Activated CD8-positive, alpha-beta T cell treated with anti-CD3 and anti-CD28 coated beads, Interleukin-2, amount 10 ng/mL, durations not matched to agents 7 days and 5 days (primary cell): ENCODE measurements around the gene FCF1. TPM values are rescaled to one million over a fixed set of nuclear protein-coding genes. Genes with fewer than 3 reads are reported as not detected.

Experiments
- ATAC-seq: fragments of 150-1000 bp; cut with Tn5 transposase; one replicate; pipeline ENCODE4 v1.10.0; 2021; ENCODE audit warnings: moderate library complexity
- CTCF ChIA-PET: fragments of 350-600 bp; sonication (Branson Sonifier 250); formaldehyde crosslinking; loops from one replicate; lab custom pipeline; 2021; ENCODE audit warnings: antibody characterized with exemption; lab: Charles Lee
- POLR2A ChIA-PET: fragments of 350-600 bp; sonication (Branson Sonifier 250); formaldehyde crosslinking; loops from one replicate; lab custom pipeline; 2021; ENCODE audit warnings: antibody characterized with exemption; lab: Charles Lee
- DNase-seq: peaks from one replicate; pipeline ENCODE4 v3.0.0-alpha.2; 2020
- H3K27ac Mint-ChIP-seq: one replicate; pipeline ENCODE4 v1.8.0; 2021; ENCODE audit warnings: mild to moderate bottlenecking, mixed read lengths
- H3K27me3 Mint-ChIP-seq: one replicate; pipeline ENCODE4 v1.8.0; 2021; ENCODE audit warnings: low read depth, mixed read lengths
- H3K36me3 Mint-ChIP-seq: one replicate; pipeline ENCODE4 v1.8.0; 2021; ENCODE audit warnings: low read depth, mixed read lengths
- H3K4me1 Mint-ChIP-seq: one replicate; pipeline ENCODE4 v1.8.0; 2021; ENCODE audit warnings: low read depth, mixed read lengths
- H3K4me3 Mint-ChIP-seq: one replicate; pipeline ENCODE4 v1.8.0; 2021; ENCODE audit warnings: mild to moderate bottlenecking, mixed read lengths
- H3K9me3 Mint-ChIP-seq: one replicate; pipeline ENCODE4 v1.8.0; 2022; ENCODE audit warnings: mixed read lengths; ENCODE audit not compliant: insufficient read depth
- total RNA-seq, 2 experiments: library from RNA; stranded (reverse); gene quantifications; one replicate each; pipeline ENCODE4 v1.2.3, GENCODE V29; 2021

FCF1 gene
- total RNA-seq, 2 experiments from 2014 or later = 64.1 to 64.2 TPM

- Mint-ChIP-seq H3K9me3 (peaks cover 7% of the 10 kb centered on the region), H3K4me1 (no peaks in the 10 kb centered on the region), H3K36me3 (peaks cover 27% of the 10 kb centered on the region), H3K27ac (no peak overlapping the region), H3K27me3 (no peaks in the 10 kb centered on the region), H3K4me3 (no peak overlapping the region)
- ChIA-PET CTCF (no interaction called here), POLR2A (no interaction called here)
- DNase-seq (no peak), ATAC-seq (no peak)
Measured at GRCh38 chr14:74703043-74703442, 9.9 kb upstream of the FCF1 start.

- CTCF ChIA-PET = no interaction called here
Measured at GRCh38 chr14:74704656-74705055, 8.3 kb upstream of the FCF1 start.

GRCh38 chr14:74705613-74706500 is 7.1 kb upstream of the FCF1 start:
- Mint-ChIP-seq H3K27me3 (no peaks in the 10 kb centered on the region), H3K27ac (no peak overlapping the region), H3K36me3 (peaks cover 25% of the 10 kb centered on the region), H3K4me1 (peaks cover 14% of the 10 kb centered on the region), H3K9me3 (peaks cover 7% of the 10 kb centered on the region), H3K4me3 (no peak overlapping the region)
- no peak for DNase-seq
- ATAC-seq = no peak
- POLR2A ChIA-PET = no interaction called here
- CTCF ChIA-PET = interaction anchor here (1.0 to 1.8 kb wide), 3 partner anchors 57 to 97 kb away, joined by 3 to 7 read pairs (median 6); partner anchors contain the start of genes LTBP2 and YLPM1

More at GRCh38 chr14:74704656-74705055, 8.3 kb upstream of the FCF1 start:
- POLR2A ChIA-PET = no interaction called here
- Mint-ChIP-seq H3K9me3 (peaks cover 7% of the 10 kb centered on the region), H3K27me3 (no peaks in the 10 kb centered on the region), H3K36me3 (peaks cover 27% of the 10 kb centered on the region), H3K4me1 (peaks cover 5% of the 10 kb centered on the region), H3K27ac (no peak overlapping the region), H3K4me3 (no peak overlapping the region)
- ATAC-seq (no peak), DNase-seq (no peak)

- ATAC-seq (no peak), DNase-seq (no peak)
- Mint-ChIP-seq H3K27ac (no peak overlapping the region), H3K4me3 (peak overlapping the region; percentile 5), H3K9me3 (no peaks in the 10 kb centered on the region), H3K4me1 (peaks cover 37% of the 10 kb centered on the region), H3K27me3 (no peaks in the 10 kb centered on the region), H3K36me3 (peaks cover 7% of the 10 kb centered on the region)
- ChIA-PET POLR2A (interaction anchor here (1.0 kb wide), 1 partner anchor 53 kb away, joined by 5 read pairs; the partner anchor contains the start of gene YLPM1), CTCF (interaction anchor here (1.0 to 1.6 kb wide), 3 partner anchors 53 to 101 kb away, joined by 3 to 5 read pairs (median 4); partner anchors contain the start of genes LTBP2 and YLPM1)
Measured at GRCh38 chr14:74710480-74710879, 2.5 kb upstream of the FCF1 start.

GRCh38 chr14:74711651-74712050 is 1.3 kb upstream of the FCF1 start:
- ChIA-PET POLR2A (no interaction called here), CTCF (interaction anchor here (0.8 to 0.9 kb wide), 2 partner anchors 50 to 377 kb away, joined by 3 read pairs; no protein-coding TSS in a partner anchor)
- Mint-ChIP-seq H3K27ac (no peak overlapping the region), H3K36me3 (peaks cover 14% of the 10 kb centered on the region), H3K9me3 (no peaks in the 10 kb centered on the region), H3K27me3 (no peaks in the 10 kb centered on the region), H3K4me1 (peaks cover 42% of the 10 kb centered on the region), H3K4me3 (peak overlapping the region; percentile 90)
- ATAC-seq (no peak), DNase-seq (no peak)

- Mint-ChIP-seq H3K36me3 (peaks cover 17% of the 10 kb centered on the region), H3K4me3 (peak overlapping the region; percentile 90), H3K4me1 (peaks cover 42% of the 10 kb centered on the region), H3K9me3 (no peaks in the 10 kb centered on the region), H3K27me3 (no peaks in the 10 kb centered on the region), H3K27ac (peak overlapping the region; percentile 93)
- ATAC-seq (peak; percentile 9), DNase-seq (no peak)
- ChIA-PET POLR2A (interaction anchor here (0.6 kb wide), 1 partner anchor 34 kb away, joined by 3 read pairs; no protein-coding TSS in a partner anchor), CTCF (interaction anchor here (1.0 kb wide), 1 partner anchor 91 kb away, joined by 5 read pairs; no protein-coding TSS in a partner anchor)
Measured at GRCh38 chr14:74713395-74713735, 421 bp downstream of the FCF1 start.

- DNase-seq = no peak
- ATAC-seq = no peak
- no peaks in the 10 kb centered on the region for H3K27me3 Mint-ChIP-seq
- H3K4me3 Mint-ChIP-seq = no peak overlapping the region
- CTCF ChIA-PET = no interaction called here
- H3K36me3 Mint-ChIP-seq = peaks cover 23% of the 10 kb centered on the region
- no peak overlapping the region for H3K27ac Mint-ChIP-seq
- H3K9me3 Mint-ChIP-seq = no peaks in the 10 kb centered on the region
- H3K4me1 Mint-ChIP-seq = peaks cover 7% of the 10 kb centered on the region
- POLR2A ChIA-PET = no interaction called here
Measured at GRCh38 chr14:74720526-74720925, 7.6 kb downstream of the FCF1 start.

- H3K36me3 Mint-ChIP-seq = peaks cover 18% of the 10 kb centered on the region
- ATAC-seq = no peak
- no peak for DNase-seq
- H3K27me3 Mint-ChIP-seq = no peaks in the 10 kb centered on the region
- no peak overlapping the region for H3K27ac Mint-ChIP-seq
- CTCF ChIA-PET = no interaction called here
- H3K4me1 Mint-ChIP-seq = peaks cover 3% of the 10 kb centered on the region
- POLR2A ChIA-PET = no interaction called here
- no peak overlapping the region for H3K4me3 Mint-ChIP-seq
- H3K9me3 Mint-ChIP-seq = no peaks in the 10 kb centered on the region
Measured at GRCh38 chr14:74723134-74723533, 10.2 kb downstream of the FCF1 start.

- ATAC-seq (no peak), DNase-seq (no peak)
- H3K4me3 Mint-ChIP-seq = no peak overlapping the region
- H3K36me3 Mint-ChIP-seq = peaks cover 34% of the 10 kb centered on the region
- H3K27ac Mint-ChIP-seq = no peak overlapping the region
- no peaks in the 10 kb centered on the region for H3K27me3 Mint-ChIP-seq
- ChIA-PET POLR2A (no interaction called here), CTCF (no interaction called here)
- H3K4me1 Mint-ChIP-seq = no peaks in the 10 kb centered on the region
- H3K9me3 Mint-ChIP-seq = no peaks in the 10 kb centered on the region
Measured at GRCh38 chr14:74732387-74732786, 19.4 kb downstream of the FCF1 start.

- Mint-ChIP-seq H3K4me3 (no peak overlapping the region), H3K27me3 (no peaks in the 10 kb centered on the region), H3K4me1 (no peaks in the 10 kb centered on the region), H3K36me3 (peaks cover 34% of the 10 kb centered on the region), H3K9me3 (no peaks in the 10 kb centered on the region), H3K27ac (no peak overlapping the region)
- POLR2A ChIA-PET = no interaction called here
- DNase-seq (no peak), ATAC-seq (no peak)
- CTCF ChIA-PET = no interaction called here
Measured at GRCh38 chr14:74733221-74733620, 20.3 kb downstream of the FCF1 start.

- Mint-ChIP-seq H3K9me3 (no peaks in the 10 kb centered on the region), H3K27ac (no peak overlapping the region), H3K4me1 (no peaks in the 10 kb centered on the region), H3K27me3 (no peaks in the 10 kb centered on the region), H3K36me3 (peaks cover 37% of the 10 kb centered on the region), H3K4me3 (no peak overlapping the region)
- DNase-seq = no peak
- ATAC-seq = no peak
- ChIA-PET CTCF (no interaction called here), POLR2A (no interaction called here)
Measured at GRCh38 chr14:74735125-74735524, 22.2 kb downstream of the FCF1 start.

- DNase-seq (no peak), ATAC-seq (no peak)
- Mint-ChIP-seq H3K27ac (no peak overlapping the region), H3K4me1 (no peaks in the 10 kb centered on the region), H3K4me3 (no peak overlapping the region), H3K36me3 (peaks cover 37% of the 10 kb centered on the region), H3K27me3 (no peaks in the 10 kb centered on the region), H3K9me3 (no peaks in the 10 kb centered on the region)
- ChIA-PET CTCF (no interaction called here), POLR2A (no interaction called here)
Measured at GRCh38 chr14:74737753-74738325, 24.9 kb downstream of the FCF1 start.
